NOMO-1 (cell line): Measurements from ENCODE around the gene HDGFL3.
A peak's percentile ranks its signal among the peaks of the same experiment; 100 is the strongest.
"Not testable (repeated sequence)": the region's sequence is repeated elsewhere in the genome, so short reads cannot be mapped to it uniquely, and the experiment has no call there.

Experiments used
- DNase-seq, 2 experiments: peaks; one replicate each; lab custom pipeline; 2025; ENCODE audit not compliant: unreplicated experiment in 2 of 2; lab: John Stamatoyannopoulos, UW

HDGFL3 gene

DNA sequence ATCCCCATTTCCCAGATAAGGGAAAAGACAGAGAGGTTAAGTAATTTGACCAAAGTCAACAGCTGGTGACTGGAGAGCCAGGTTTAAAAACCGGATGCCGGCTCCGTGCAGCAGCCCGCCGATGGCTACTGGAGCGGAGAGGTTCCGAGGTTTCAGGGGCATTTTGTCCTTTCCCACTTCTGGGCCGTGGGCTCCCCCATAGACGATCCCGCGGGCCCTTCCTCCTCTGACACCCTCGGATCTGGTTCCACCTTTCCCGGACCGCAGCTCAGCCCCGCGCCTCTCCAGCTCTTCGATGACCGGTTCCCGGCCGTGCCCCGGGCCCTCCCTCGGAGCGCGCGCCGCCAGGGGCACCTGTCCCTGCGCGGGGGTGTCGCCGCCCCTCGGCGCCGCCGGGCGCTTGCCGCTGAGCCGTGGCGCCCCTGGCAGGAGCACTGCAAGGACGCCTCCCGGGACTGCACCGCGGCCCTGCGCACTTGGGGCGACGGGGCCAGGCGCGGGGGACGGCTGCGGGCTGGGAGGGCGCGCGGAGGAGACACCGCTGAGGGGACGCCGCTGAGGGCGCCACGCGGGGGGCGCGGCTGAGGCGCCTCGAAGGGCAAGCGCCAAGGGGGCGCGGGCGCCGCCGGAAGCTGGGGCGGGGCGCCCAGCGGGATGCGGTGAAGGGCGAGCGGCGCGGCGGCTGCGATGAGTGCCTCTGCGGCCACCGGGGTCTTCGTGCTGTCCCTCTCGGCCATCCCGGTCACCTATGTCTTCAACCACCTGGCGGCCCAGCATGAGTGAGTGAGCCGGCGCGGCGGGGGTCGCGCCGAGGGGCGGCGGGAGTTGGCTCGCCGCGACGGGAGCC, 100.4 kb downstream of the HDGFL3 start, which contains the start of gene TM6SF1:
Gene TM6SF1 (plus strand): TSS at position 652 of the 847 bp plus-strand sequence. CDS start 36 bp downstream, at position 688.
- DNase-seq = no peak

- DNase-seq = no peak
These were observed 102.2 kb downstream of the HDGFL3 start for GRCh38 chr15:83105440-83105839.

GRCh38 chr15:83104141-83104540, 103.5 kb downstream of the HDGFL3 start:
- no peak for DNase-seq

GRCh38 chr15:83102346-83102745, 105.3 kb downstream of the HDGFL3 start:
- no peak for DNase-seq

DNA sequence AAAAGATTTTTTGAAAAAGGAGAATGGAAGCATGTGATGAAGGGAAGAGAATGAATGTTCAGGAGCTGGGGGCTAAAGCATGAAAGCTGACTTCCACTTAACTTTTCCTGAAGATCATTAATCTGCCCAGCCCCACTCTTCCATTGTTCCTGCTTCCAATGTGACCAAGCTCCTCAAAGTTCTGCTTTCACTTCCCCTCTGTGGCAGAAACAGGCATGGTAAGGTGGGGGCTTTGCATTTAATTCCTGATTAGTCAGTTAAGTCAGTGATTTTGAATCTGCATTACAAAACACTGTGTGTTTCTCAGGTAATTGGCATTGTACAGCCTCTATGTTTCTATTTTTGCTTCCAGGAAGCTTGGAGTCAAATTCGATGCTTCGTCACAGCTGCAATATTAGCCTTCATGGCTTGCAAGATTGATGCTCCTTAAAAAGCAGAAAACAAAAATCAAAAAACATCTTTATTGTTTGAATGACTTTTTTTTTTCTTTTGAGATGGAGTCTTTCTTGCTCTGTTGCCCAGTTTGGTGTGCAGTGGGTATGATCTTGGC, 107.5 kb downstream of the HDGFL3 start:
- DNase-seq = peak; percentile 61 to 73

- DNase-seq = no peak
These were observed 108.3 kb downstream of the HDGFL3 start for GRCh38 chr15:83099290-83099689.

DNA sequence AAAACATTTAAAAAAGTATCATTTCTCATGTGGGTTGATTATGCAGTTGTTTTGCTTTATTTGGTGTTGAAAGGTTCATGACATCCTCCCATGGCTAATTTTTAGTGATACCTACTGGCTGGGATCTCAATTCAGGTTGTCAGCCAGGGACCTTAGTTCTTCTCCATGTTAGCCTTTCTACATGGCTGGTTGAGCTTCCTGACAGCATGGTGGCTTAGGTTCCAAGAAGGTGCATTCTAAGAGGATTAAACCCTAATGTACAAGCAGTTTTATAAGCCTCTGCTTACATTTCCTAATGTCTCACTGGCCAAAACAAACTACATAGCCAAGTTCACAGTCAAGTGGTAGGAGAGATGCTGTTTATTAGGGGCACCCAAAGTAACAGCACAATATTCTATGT, 109.5 kb downstream of the HDGFL3 start:
- no peak for DNase-seq

- no peak for DNase-seq
These were observed 113.0 kb downstream of the HDGFL3 start for GRCh38 chr15:83094583-83094982.

GRCh38 chr15:83092309-83092976, 115.2 kb downstream of the HDGFL3 start:
- DNase-seq = peak; percentile 49 to 87

DNA sequence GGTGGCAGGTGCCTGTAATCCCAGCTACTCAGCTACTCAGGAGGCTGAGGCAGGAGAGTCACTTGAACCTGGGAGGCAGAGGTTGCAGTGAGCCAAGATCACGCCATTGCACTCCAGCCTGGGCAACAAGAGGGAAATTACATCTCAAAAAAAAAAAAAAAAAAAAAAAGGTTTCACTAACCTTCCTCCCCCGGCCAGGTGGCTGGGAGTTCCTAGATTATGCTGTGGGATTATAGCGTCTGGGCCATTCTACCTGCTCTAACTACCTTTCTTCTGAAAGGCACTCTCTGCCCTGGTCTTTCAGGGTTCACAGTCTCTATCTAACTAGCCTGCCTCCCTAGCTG, 115.7 kb downstream of the HDGFL3 start:
- not testable (repeated sequence) for DNase-seq

- no peak for DNase-seq
These were observed 117.2 kb downstream of the HDGFL3 start for GRCh38 chr15:83090465-83090864.

GRCh38 chr15:83088876-83089275, 118.7 kb downstream of the HDGFL3 start:
- DNase-seq = no peak

GRCh38 chr15:83087576-83087975, 120.0 kb downstream of the HDGFL3 start:
- DNase-seq = no peak

DNA sequence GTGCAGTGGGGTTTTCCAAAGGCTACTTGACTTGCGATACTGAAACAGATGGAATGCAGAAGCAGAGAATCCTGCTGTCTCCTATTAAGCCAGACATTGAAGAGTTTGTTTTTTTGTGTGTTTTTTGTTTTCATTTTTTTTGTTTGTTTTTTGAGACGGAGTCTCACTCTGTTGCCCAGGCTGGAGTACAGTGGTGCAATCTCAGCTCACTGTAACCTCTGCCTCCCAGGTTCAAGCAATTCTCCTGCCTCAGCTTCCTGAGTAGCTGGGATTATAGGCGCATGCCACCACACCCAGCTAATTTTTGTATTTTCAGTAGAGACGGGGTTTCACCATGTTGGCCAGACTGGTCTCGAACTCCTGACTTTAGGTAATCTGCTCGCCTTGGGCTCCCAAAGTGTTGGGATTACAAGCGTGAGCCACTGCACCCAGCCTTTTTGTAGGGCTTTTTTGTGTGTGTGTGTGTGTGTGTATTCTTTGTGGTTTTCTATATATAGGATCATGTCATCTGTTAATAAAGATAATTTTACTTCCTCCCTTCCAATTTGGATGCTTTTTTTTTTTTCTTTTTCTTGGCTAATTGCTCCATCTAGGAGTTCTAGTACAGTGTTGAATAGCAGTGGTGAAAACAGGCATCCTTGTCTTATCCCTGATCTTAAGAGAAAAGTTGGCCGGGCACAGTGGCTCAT, 121.6 kb downstream of the HDGFL3 start:
- not testable (repeated sequence) for DNase-seq

- not testable (repeated sequence) for DNase-seq
These were observed 122.2 kb downstream of the HDGFL3 start for GRCh38 chr15:83085461-83085860.

- no peak for DNase-seq
These were observed 124.8 kb downstream of the HDGFL3 start for GRCh38 chr15:83082730-83083386.

DNA sequence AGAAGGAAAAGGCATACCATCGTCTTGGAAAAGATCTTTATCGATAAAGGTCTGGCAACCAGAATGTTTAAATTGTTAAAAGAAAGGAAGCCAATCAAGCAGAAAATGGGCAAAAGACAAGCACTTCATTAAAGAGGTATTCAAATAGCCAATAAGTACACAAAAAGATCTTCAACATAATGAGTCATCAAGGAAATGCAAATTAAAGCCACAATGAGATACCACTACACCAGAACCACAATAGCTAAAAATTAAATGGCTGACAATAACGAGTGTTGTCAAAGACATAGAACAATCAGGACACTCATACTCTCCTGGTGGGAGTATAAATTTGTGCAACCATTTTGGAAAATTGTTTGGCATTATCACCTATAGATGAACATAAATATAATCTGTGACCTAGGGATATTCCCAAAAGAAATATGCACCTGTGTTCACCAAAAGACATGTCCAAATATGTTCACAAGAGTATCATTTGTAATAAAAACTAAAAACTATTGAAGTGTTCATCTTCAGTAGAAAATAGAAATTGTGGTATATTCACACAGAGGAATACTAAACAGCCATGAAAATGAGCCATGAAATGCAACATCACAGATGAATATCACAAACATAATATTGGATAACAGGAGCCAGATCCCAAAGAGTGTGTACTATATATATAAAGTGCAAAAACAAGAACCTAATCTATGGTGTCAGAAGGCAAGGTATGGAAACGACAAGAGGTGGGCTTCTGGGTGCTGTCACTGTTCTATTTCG, 126.2 kb downstream of the HDGFL3 start:
- no peak for DNase-seq

- no peak for DNase-seq
These were observed 128.9 kb downstream of the HDGFL3 start for GRCh38 chr15:83078712-83079111.
